BE2C (cell line): Measurements from ENCODE around the gene PGAP1.

Source experiments
- DNase-seq: peaks from one replicate; pipeline ENCODE4 v3.0.0-alpha.2; 2020
- H3K27me3 ChIP-seq: fragments of 250-450 bp; sonication (Bioruptor Pico); 2 replicates; pipeline ENCODE4 v1.5.1; 2020; ENCODE audit warnings: mild to moderate bottlenecking
- H3K36me3 ChIP-seq: fragments of 250-450 bp; sonication (Bioruptor Pico); 2 replicates; pipeline ENCODE4 v1.5.1; 2020; ENCODE audit warnings: mild to moderate bottlenecking
- H3K4me1 ChIP-seq: fragments of 250-450 bp; sonication (Bioruptor Pico); 2 replicates; pipeline ENCODE4 v1.5.1; 2020
- H3K4me3 ChIP-seq: 2 replicates; pipeline ENCODE4 v1.5.1; 2011; ENCODE audit warnings: low read depth, low read length
- H3K9me3 ChIP-seq: fragments of 250-450 bp; sonication (Bioruptor Pico); 2 replicates; pipeline ENCODE4 v1.5.1; 2020
- TF ChIP-seq, protein P1 (sequence below): IDR thresholded peaks from 2 replicates; pipeline ENCODE4 v1.5.1; 2012; ENCODE audit warnings: mild to moderate bottlenecking, low read depth, low read length

Gene PGAP1

DNA sequence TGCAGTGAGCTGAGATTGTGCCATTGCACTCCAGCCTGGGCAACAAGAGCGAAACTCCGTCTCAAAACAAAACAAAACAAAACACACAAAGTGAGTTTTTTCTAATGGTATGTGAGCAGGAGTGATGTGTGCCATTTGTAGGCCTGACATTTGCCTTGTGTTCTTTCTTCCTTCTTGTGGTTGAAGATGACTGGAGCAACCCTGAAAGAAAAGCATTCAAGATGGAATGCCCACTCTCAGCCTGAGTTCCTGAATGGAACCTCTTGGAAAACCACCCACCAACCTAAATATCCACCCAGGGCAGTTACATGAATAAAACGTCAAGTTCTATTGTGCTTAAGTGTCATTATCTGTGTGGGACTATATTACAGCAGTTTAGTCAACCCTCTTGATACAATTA, 26.5 kb downstream of the PGAP1 start:
- H3K36me3 ChIP-seq: peaks cover 49% of the 10 kb centered on the region
- TF ChIP-seq, protein P1, sequence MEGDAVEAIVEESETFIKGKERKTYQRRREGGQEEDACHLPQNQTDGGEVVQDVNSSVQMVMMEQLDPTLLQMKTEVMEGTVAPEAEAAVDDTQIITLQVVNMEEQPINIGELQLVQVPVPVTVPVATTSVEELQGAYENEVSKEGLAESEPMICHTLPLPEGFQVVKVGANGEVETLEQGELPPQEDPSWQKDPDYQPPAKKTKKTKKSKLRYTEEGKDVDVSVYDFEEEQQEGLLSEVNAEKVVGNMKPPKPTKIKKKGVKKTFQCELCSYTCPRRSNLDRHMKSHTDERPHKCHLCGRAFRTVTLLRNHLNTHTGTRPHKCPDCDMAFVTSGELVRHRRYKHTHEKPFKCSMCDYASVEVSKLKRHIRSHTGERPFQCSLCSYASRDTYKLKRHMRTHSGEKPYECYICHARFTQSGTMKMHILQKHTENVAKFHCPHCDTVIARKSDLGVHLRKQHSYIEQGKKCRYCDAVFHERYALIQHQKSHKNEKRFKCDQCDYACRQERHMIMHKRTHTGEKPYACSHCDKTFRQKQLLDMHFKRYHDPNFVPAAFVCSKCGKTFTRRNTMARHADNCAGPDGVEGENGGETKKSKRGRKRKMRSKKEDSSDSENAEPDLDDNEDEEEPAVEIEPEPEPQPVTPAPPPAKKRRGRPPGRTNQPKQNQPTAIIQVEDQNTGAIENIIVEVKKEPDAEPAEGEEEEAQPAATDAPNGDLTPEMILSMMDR: no peak

DNA sequence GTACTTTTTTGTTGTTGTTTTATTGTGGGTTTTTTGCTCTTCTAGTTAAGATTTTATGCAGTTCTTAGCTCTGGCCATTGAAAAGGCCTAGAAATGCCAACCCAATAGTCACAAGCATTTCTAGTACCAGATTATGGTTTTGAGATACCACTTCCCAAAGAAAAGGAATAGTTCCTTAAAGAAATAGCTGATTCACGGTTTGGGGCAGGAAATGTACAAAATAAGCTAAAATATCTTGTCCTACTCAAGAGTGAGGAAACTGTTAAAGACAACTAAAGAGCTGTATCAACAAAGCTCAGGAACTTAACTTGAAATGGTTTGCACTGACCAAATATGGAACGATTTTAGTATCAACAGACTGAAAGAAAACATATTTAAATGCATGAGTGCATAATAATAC, 35.4 kb downstream of the PGAP1 start:
- DNase-seq: no peak
- no peaks in the 10 kb centered on the region for H3K27me3 ChIP-seq
- no peaks in the 10 kb centered on the region for H3K9me3 ChIP-seq
- no peaks in the 10 kb centered on the region for H3K4me1 ChIP-seq
- no peak overlapping the region for H3K4me3 ChIP-seq
- TF ChIP-seq, protein P1: no peak
- H3K36me3 ChIP-seq: peaks cover 48% of the 10 kb centered on the region

More for the DNA sequence above, 26.5 kb downstream of the PGAP1 start:
- no peak overlapping the region for H3K4me3 ChIP-seq
- DNase-seq: no peak
- no peaks in the 10 kb centered on the region for H3K4me1 ChIP-seq
- no peaks in the 10 kb centered on the region for H3K9me3 ChIP-seq
- H3K27me3 ChIP-seq: no peaks in the 10 kb centered on the region

DNA sequence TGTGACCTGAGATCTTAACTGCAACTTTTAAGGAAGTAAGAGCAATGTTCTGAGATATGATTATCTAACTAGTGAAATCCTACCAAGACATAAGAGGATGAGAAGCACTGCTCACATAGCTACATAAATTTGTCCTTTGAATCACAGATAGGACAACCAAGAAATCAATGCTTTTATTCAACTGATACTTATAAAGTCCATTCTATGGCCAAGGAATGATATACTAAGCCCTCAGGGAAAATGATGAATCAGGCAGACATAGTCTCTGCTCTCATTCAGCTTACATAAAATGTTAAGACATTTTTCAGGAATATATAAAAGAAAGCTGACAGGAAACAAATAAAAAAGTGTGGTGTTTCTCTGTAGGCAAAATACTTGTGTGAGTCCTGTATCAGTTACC, 39.1 kb downstream of the PGAP1 start:
- no peaks in the 10 kb centered on the region for H3K9me3 ChIP-seq
- H3K36me3 ChIP-seq: peaks cover 57% of the 10 kb centered on the region
- no peak overlapping the region for H3K4me3 ChIP-seq
- no peak for DNase-seq
- TF ChIP-seq, protein P1: no peak
- H3K27me3 ChIP-seq: no peaks in the 10 kb centered on the region
- H3K4me1 ChIP-seq: no peaks in the 10 kb centered on the region

DNA sequence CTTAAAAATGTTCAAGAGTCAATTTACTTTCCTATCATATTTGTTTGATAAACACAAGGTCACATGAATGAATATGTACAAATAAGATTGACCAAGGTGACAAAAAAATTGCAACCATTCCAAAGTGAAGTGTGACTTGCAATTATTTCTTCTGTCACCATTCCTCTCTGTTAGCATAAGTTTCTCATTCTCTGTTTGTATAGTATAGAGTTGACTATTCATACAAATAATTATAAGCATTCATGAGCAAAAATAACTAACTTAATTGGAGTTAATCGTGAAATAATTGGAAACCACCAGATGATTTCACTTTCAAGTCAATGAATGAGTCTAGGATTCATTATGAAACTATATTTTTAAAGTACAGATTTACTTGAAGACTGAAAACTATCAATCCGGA, 42.1 kb downstream of the PGAP1 start:
- Histone ChIP-seq H3K9me3 (no peaks in the 10 kb centered on the region), H3K4me1 (no peaks in the 10 kb centered on the region), H3K27me3 (no peaks in the 10 kb centered on the region), H3K4me3 (no peak overlapping the region), H3K36me3 (peaks cover 62% of the 10 kb centered on the region)
- TF ChIP-seq, protein P1: no peak
- no peak for DNase-seq

DNA sequence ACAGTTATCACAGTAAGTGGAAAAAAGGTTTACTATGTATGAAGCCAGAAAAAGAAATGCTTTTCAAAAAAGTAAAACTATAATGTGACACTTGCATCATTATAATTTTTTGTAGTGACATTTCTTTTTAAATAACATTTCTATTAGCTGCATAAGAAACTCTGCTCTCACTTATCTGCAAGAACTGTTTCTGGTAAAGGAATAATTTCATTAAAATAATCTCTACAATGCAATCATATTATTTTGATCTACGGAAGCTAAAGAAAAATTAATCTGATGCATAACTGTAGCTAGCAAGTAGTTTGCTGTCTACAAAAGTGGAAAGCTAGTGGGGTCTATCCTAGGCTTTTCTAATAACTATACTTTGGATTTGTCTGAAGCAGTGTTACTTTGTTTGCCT, 50.1 kb downstream of the PGAP1 start:
- peaks cover 40% of the 10 kb centered on the region for H3K36me3 ChIP-seq
- H3K27me3 ChIP-seq: no peaks in the 10 kb centered on the region
- H3K4me1 ChIP-seq: 0 out of 2 replicates have a peak, but pooled peaks cover 4% of the 10 kb centered on the region
- no peak overlapping the region for H3K4me3 ChIP-seq
- no peaks in the 10 kb centered on the region for H3K9me3 ChIP-seq
- TF ChIP-seq, protein P1: no peak
- no peak for DNase-seq

DNA sequence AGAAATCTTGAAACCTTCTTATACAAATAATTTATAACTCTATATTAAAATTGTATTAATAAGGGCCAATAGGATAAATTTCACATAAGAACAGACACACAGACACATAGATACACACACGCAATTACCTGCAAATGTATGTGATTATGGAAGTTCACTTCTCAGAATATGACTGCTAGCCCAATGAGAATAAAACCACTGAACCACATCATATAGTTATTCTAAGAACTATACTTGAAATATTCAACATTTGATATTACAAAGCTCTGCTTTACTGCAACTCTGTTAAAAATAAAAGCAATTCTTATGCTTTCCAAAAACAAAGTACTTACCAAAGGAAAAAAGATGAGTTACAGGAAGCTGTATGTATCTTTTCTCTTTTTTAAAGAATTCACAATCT, 51.1 kb downstream of the PGAP1 start:
- TF ChIP-seq, protein P1: no peak
- no peak for DNase-seq
- Histone ChIP-seq H3K36me3 (peaks cover 30% of the 10 kb centered on the region), H3K4me3 (no peak overlapping the region), H3K27me3 (no peaks in the 10 kb centered on the region), H3K9me3 (no peaks in the 10 kb centered on the region), H3K4me1 (0 out of 2 replicates have a peak, but pooled peaks cover 4% of the 10 kb centered on the region)
